IPS DF 6.9 (cell line): Measurements from ENCODE around the gene MACO1.

Source experiments
- DNase-seq: peaks from one replicate; pipeline ENCODE4 v3.0.0-alpha.2; 2013; ENCODE audit warnings: low read depth, low spot score
- H3K27ac ChIP-seq: one replicate; pipeline ENCODE4 v1.5.1; 2013; ENCODE audit warnings: low read length, control low read depth
- H3K27me3 ChIP-seq: 2 replicates; pipeline ENCODE4 v1.6.1; 2013; ENCODE audit warnings: mild to moderate bottlenecking, low read length; ENCODE audit not compliant: control insufficient read depth, insufficient read depth
- H3K36me3 ChIP-seq: 2 replicates; pipeline ENCODE4 v1.6.1; 2013; ENCODE audit warnings: low read length; ENCODE audit not compliant: control insufficient read depth, insufficient read depth
- H3K4me1 ChIP-seq: 2 replicates; pipeline ENCODE4 v1.6.1; 2013; ENCODE audit warnings: low read length; ENCODE audit not compliant: control insufficient read depth, insufficient read depth
- H3K4me3 ChIP-seq: 2 replicates; pipeline ENCODE4 v1.5.1; 2013; ENCODE audit warnings: mild to moderate bottlenecking, low read length
- H3K9me3 ChIP-seq: 2 replicates; pipeline ENCODE4 v1.6.1; 2013; ENCODE audit warnings: low read length, inconsistent platforms; ENCODE audit not compliant: control insufficient read depth, insufficient read depth
- WGBS: extraction: QIAGEN DNeasy Blood & Tissue Kit; methylation state at CpG from one replicate; pipeline ENCODE4 v1.1.7; 2013; ENCODE audit warnings: mixed read lengths, missing lambda C conversion rate; ENCODE audit not compliant: insufficient read length, insufficient coverage; 5-methylcytosine and 5-hydroxymethylcytosine counted together

Gene MACO1

GRCh38 chr1:25532970-25533369, 102.3 kb downstream of the MACO1 start:
- DNase-seq, result no peak
- peaks cover 8% of the 10 kb centered on the region for H3K4me1 ChIP-seq
- H3K27ac ChIP-seq, result no peak overlapping the region
- H3K36me3 ChIP-seq, result no peaks in the 10 kb centered on the region
- H3K27me3 ChIP-seq, result no peaks in the 10 kb centered on the region
- no CpG with 5 or more reads among the region's 3 CpGs for WGBS
- H3K9me3 ChIP-seq, result no peaks in the 10 kb centered on the region
- H3K4me3 ChIP-seq, result no peak overlapping the region

DNA sequence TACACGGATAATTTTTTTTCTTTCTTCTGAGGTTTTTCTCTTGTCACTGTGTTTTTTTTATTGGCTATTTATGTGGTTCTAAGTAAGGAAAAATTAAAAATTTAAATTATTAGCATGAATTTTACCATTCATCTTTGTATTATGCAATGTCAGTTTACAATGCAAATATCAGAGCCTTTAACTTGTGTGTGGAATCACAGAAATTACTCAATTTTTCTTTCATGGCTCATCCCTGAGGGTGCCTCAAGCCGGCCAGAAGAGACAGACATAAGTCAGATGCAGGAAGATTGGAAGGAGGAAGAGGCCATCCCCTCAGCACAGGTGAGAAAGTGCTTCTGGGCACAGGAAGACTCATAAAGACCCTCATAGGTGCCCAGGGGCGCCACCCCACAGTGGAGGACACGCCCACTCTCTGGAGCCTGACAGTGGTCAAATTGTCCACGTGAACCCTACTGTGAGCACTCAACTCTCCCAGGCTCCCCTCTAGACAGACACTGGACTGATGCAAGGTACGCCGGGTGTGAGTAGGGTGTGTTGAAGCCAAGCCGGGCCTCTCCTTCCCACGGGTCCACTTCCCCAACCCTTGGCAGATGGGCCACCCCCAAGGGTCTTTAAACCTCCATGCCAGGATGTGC, 103.2 kb downstream of the MACO1 start:
- Histone ChIP-seq H3K36me3 (no peaks in the 10 kb centered on the region), H3K4me3 (no peak overlapping the region), H3K27ac (no peak overlapping the region), H3K27me3 (no peaks in the 10 kb centered on the region), H3K9me3 (no peaks in the 10 kb centered on the region), H3K4me1 (peaks cover 8% of the 10 kb centered on the region)
- WGBS, result no CpG with 5 or more reads among the region's 9 CpGs
- no peak for DNase-seq

DNA sequence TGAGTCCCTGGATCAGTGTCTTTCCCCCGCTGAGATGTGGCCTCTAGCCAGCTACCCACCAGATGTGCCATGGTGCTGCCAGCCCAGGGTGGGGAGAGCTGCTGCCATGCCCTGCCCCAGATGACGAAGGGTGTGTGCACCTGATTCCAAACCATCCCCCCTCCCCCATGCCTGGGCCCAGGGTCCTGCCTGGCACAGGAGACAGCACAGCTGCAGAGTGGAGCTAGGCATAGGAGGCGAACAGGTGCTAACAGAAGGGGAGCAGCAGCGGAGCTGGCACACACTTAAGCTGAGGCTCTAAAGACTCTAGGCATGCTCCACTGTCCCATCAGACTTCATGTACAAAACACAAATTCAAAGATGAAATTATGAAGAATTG, 103.7 kb downstream of the MACO1 start:
- WGBS, result no CpG with 5 or more reads among the region's 4 CpGs

DNA sequence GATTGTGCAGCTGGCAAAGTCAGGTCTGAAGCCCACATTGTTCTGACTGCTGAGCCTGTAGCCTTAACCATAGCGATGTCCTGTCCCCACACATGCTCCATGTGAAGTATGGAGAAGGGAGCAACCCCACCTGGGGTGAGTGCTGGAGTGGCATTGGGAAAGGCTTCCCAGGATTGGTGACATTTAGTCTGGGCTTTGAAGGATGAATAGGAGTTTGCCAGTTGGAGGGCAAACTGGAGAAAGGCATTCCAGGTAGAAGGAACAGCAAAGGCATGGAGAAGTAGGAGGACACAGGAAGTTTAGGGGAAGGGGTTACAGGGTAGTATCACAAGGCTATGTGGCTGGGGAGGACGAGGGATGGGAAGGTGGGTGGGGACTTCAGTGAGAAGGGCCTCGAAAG, 105.4 kb downstream of the MACO1 start:
- WGBS, result no CpG with 5 or more reads among the region's 3 CpGs
- H3K27ac ChIP-seq, result no peak overlapping the region
- H3K36me3 ChIP-seq, result no peaks in the 10 kb centered on the region
- no peak overlapping the region for H3K4me3 ChIP-seq
- H3K4me1 ChIP-seq, result peaks cover 4% of the 10 kb centered on the region
- DNase-seq, result no peak
- no peaks in the 10 kb centered on the region for H3K9me3 ChIP-seq
- no peaks in the 10 kb centered on the region for H3K27me3 ChIP-seq

More for the DNA sequence above, 103.7 kb downstream of the MACO1 start:
- no peaks in the 10 kb centered on the region for H3K9me3 ChIP-seq
- no peaks in the 10 kb centered on the region for H3K36me3 ChIP-seq
- no peaks in the 10 kb centered on the region for H3K27me3 ChIP-seq
- peaks cover 6% of the 10 kb centered on the region for H3K4me1 ChIP-seq
- DNase-seq, result no peak
- no peak overlapping the region for H3K4me3 ChIP-seq
- no peak overlapping the region for H3K27ac ChIP-seq

DNA sequence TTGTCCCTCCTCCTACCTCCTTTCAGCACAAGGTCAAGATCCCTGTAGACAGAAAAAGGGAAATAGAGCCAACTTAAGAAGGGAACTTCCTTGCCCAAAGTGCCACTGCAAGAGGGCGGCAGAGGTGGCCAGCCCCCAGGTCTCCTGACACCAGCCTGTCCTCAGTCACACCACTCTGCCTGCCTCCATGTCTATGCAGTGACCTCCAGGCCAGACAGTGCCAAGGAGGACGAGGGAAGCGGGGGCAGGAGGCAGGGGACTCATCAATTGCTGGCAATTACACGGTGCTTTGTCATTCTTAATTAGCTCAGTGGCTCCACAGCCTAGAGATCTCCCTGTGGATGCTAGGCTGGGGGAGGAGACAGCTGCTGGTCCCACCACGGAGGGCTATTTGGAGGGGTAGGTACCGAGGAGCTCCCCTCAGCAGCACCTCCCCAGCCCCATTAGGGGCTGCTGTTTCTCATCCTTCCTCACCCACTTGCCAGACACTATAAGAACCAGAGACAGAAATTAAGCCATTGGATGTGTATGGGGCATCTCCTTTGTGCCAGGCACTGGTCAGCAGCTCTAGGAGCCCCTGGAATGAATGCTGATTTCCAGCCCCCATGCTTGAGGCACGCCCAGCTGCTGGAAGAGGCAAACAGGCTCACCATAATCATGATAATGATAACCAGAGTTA, 106.6 kb downstream of the MACO1 start:
- H3K4me1 ChIP-seq, result peaks cover 4% of the 10 kb centered on the region
- H3K27ac ChIP-seq, result no peak overlapping the region
- H3K36me3 ChIP-seq, result no peaks in the 10 kb centered on the region
- H3K9me3 ChIP-seq, result no peaks in the 10 kb centered on the region
- no peak overlapping the region for H3K4me3 ChIP-seq
- WGBS, result no CpG with 5 or more reads among the region's 7 CpGs
- H3K27me3 ChIP-seq, result no peaks in the 10 kb centered on the region
- DNase-seq, result no peak

DNA sequence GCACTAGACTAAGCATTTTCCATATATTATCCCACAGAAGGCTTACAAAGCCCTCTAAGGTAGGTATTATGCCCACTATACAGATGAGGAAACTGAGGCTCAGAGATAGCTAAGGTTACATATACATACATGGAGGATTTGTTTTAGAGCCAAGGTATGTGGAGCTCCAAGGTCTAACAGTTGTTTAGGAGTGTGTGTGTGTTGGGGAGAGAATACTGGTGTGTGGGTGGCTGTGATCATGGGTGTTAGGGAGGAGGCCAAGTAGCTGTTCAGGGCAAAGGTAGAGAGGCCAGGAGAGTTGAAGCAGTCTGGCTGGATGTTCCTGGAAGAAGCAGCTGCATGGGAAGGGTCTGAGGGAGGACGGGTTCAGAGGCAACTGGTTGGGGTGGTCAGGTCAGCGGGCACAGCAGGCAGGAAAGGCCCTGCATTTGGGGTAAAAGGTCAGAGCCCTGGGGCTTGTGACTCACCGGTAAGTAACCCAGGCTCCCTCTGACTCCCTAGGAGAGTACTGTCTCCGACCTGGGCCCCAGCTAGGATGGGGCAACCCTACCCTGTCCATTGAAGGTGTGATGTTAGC, 107.6 kb downstream of the MACO1 start:
- H3K27ac ChIP-seq, result no peak overlapping the region
- peaks cover 4% of the 10 kb centered on the region; the same call in 1 of the 2 replicates for H3K4me1 ChIP-seq

DNA sequence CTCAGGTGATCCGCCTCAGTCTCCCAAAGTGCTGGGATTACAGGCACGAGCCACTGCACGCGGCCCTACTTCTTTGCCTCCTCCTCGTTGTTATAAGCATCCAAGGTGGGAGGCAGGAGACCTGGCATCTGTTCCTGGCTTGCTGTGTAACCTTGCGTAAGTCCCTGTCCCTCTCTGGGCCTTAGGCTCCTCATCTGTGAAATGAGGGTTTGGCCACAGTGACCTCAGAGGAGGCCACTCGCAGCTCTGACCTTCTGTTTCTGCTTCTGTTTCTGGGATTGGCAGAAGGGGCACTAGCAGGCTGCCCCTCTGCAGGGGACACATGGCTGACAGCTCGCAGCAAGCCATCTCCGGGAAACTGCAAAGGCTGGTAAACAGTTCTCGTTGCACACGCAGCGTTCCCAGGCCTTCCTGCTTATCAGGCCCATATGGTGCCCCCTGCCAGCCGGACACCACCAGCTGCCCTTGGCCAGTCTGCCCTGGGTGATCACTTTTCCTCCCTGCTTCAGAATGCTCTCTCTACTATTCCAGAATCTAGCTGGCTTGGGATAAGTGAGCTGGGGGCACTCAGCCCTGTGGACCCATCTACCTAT, 110.1 kb downstream of the MACO1 start:
- H3K4me1 ChIP-seq, result peaks cover 8% of the 10 kb centered on the region
- no peaks in the 10 kb centered on the region for H3K36me3 ChIP-seq
- H3K27me3 ChIP-seq, result 0 out of 2 replicates have a peak, but pooled peaks cover 1% of the 10 kb centered on the region
- H3K9me3 ChIP-seq, result no peaks in the 10 kb centered on the region
- WGBS, result no CpG with 5 or more reads among the region's 13 CpGs
- no peak overlapping the region for H3K27ac ChIP-seq
- DNase-seq, result no peak
- no peak overlapping the region for H3K4me3 ChIP-seq

More for the DNA sequence above, 107.6 kb downstream of the MACO1 start:
- no peaks in the 10 kb centered on the region for H3K9me3 ChIP-seq
- DNase-seq, result no peak
- WGBS, result no CpG with 5 or more reads among the region's 4 CpGs
- no peak overlapping the region for H3K4me3 ChIP-seq
- 0 out of 2 replicates have a peak, but pooled peaks cover 1% of the 10 kb centered on the region for H3K27me3 ChIP-seq
- H3K36me3 ChIP-seq, result no peaks in the 10 kb centered on the region

DNA sequence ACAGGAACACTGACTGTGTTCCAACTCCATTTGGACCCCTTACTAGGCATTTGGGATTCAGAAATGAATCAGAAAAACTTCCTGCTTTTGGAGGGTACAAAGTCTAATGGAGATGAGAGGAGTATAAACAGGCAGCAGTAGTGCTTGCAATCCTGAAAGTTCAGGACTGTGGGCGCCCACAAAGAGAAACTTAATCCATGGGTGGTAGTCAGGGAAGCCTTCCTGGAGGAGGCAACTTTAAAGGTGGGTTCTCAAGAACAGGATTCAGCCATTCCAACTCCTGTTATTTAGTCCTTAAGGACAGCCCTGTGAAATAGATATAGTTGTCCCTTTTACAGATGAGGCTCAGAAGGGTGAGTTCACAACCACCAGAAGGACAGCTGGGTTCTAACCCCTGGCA, 110.7 kb downstream of the MACO1 start:
- no peaks in the 10 kb centered on the region for H3K9me3 ChIP-seq
- DNase-seq, result no peak
- whole genome bisulfite sequencing, result no CpG with 5 or more reads among the region's 1 CpG
- H3K27ac ChIP-seq, result no peak overlapping the region
- 0 out of 2 replicates have a peak, but pooled peaks cover 1% of the 10 kb centered on the region for H3K27me3 ChIP-seq
- H3K4me1 ChIP-seq, result peaks cover 8% of the 10 kb centered on the region
- no peak overlapping the region for H3K4me3 ChIP-seq
- no peaks in the 10 kb centered on the region for H3K36me3 ChIP-seq

- Histone ChIP-seq H3K36me3 (no peaks in the 10 kb centered on the region), H3K4me1 (peaks cover 5% of the 10 kb centered on the region), H3K27ac (no peak overlapping the region), H3K4me3 (no peak overlapping the region), H3K9me3 (no peaks in the 10 kb centered on the region), H3K27me3 (0 out of 2 replicates have a peak, but pooled peaks cover 1% of the 10 kb centered on the region)
- no CpG with 5 or more reads among the region's 8 CpGs for WGBS
- DNase-seq, result no peak
These were observed 111.4 kb downstream of the MACO1 start for GRCh38 chr1:25541889-25542658.

DNA sequence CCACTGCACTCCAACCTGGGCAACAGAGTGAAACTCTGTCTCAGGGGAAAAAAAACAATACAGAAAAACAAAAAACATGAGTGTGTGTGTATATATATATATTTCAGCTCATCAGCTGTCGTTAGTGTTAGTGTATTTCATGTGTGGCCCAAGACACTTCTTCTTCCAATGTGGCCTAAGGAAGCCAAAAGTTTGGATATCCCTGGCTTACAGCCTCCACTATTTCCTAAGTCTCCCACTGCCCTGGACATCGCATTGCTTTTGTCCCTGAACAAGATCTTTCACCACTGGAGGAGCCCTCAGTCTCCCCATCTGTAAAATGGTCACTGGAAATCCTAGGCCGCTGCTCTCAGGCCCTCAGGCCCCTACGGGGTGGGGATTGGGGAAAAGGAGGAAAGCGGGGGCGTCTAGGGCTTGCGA, 112.3 kb downstream of the MACO1 start:
- no CpG with 5 or more reads among the region's 7 CpGs for WGBS
- H3K4me3 ChIP-seq, result peak overlapping the region; percentile 5; the same call in 1 of the 2 replicates

More for the DNA sequence above, 112.3 kb downstream of the MACO1 start:
- DNase-seq, result no peak
- H3K9me3 ChIP-seq, result no peaks in the 10 kb centered on the region
- no peaks in the 10 kb centered on the region for H3K36me3 ChIP-seq
- no peak overlapping the region for H3K27ac ChIP-seq
- H3K27me3 ChIP-seq, result 0 out of 2 replicates have a peak, but pooled peaks cover 1% of the 10 kb centered on the region
- peaks cover 4% of the 10 kb centered on the region; the same call in 1 of the 2 replicates for H3K4me1 ChIP-seq
